Astrocyte (in vitro differentiated cells and primary cell): ENCODE results near the gene NPHP4. TPM values are rescaled to one million over a fixed set of nuclear protein-coding genes. Genes with fewer than 3 reads are reported as not detected.

Source experiments
- DNase-seq: peaks from one replicate; pipeline ENCODE4 v3.0.0-alpha.2; 2010; ENCODE audit warnings: low read depth
- FAIRE-seq: peaks from 2 replicates; lab custom pipeline; 2011; peaks lifted over from hg19 to GRCh38; lab: Jason Lieb, UNC
- H2AFZ ChIP-seq: 2 replicates; pipeline ENCODE4 v1.6.0; 2012; ENCODE audit warnings: low read depth, low read length, inconsistent platforms
- H3K27ac ChIP-seq: 2 replicates; pipeline ENCODE4 v1.5.1; 2011; ENCODE audit warnings: low read depth, low read length, inconsistent platforms
- H3K27me3 ChIP-seq: 2 replicates; pipeline ENCODE4 v1.6.0; 2011; ENCODE audit warnings: low read length, inconsistent platforms; ENCODE audit not compliant: insufficient read depth
- H3K36me3 ChIP-seq: 2 replicates; pipeline ENCODE4 v1.5.1; 2011; ENCODE audit warnings: low read length, inconsistent platforms; ENCODE audit not compliant: insufficient read depth
- H3K4me1 ChIP-seq: 2 replicates; pipeline ENCODE4 v1.5.1; 2011; ENCODE audit warnings: low read length, inconsistent platforms; ENCODE audit not compliant: insufficient read depth
- H3K4me2 ChIP-seq: 2 replicates; pipeline ENCODE4 v1.6.0; 2012; ENCODE audit warnings: low read length, inconsistent platforms
- H3K4me3 ChIP-seq: 2 replicates; pipeline ENCODE4 v1.5.1; 2011; ENCODE audit warnings: low read depth, mild to moderate bottlenecking, low read length, inconsistent platforms; ENCODE audit not compliant: insufficient read depth
- H3K79me2 ChIP-seq: 2 replicates; pipeline ENCODE4 v1.6.0; 2012; ENCODE audit warnings: mild to moderate bottlenecking, low read length, inconsistent platforms; ENCODE audit not compliant: insufficient read depth
- H3K9ac ChIP-seq: 2 replicates; pipeline ENCODE4 v1.6.0; 2012; ENCODE audit warnings: mild to moderate bottlenecking, low read length, inconsistent platforms
- H3K9me3 ChIP-seq: 2 replicates; pipeline ENCODE4 v1.5.1; 2012; ENCODE audit warnings: low read depth, mild to moderate bottlenecking, low read length, inconsistent platforms; ENCODE audit not compliant: insufficient read depth
- H4K20me1 ChIP-seq: 2 replicates; pipeline ENCODE4 v1.6.0; 2012; ENCODE audit warnings: low read length, inconsistent platforms; ENCODE audit not compliant: insufficient read depth
- H3K27ac Mint-ChIP-seq: one replicate; pipeline ENCODE4 v1.8.0; 2021; ENCODE audit warnings: mild to moderate bottlenecking, mixed read lengths; ENCODE audit not compliant: unreplicated experiment
- H3K27me3 Mint-ChIP-seq: one replicate; pipeline ENCODE4 v1.8.0; 2021; ENCODE audit warnings: low read depth, mixed read lengths; ENCODE audit not compliant: unreplicated experiment
- H3K36me3 Mint-ChIP-seq: one replicate; pipeline ENCODE4 v1.8.0; 2021; ENCODE audit warnings: low read depth, mixed read lengths; ENCODE audit not compliant: unreplicated experiment
- H3K4me1 Mint-ChIP-seq: one replicate; pipeline ENCODE4 v1.8.0; 2021; ENCODE audit warnings: low read depth, mixed read lengths; ENCODE audit not compliant: unreplicated experiment
- H3K4me3 Mint-ChIP-seq: one replicate; pipeline ENCODE4 v1.8.0; 2021; ENCODE audit warnings: mild to moderate bottlenecking, moderate library complexity, mixed read lengths; ENCODE audit not compliant: unreplicated experiment
- H3K9me3 Mint-ChIP-seq: one replicate; pipeline ENCODE4 v1.8.0; 2021; ENCODE audit warnings: mild to moderate bottlenecking, mixed read lengths; ENCODE audit not compliant: unreplicated experiment
- EZH2 ChIP-seq: IDR thresholded peaks from 2 replicates; pipeline ENCODE4 v1.6.1; 2012; ENCODE audit warnings: mild to moderate bottlenecking, low read length, inconsistent platforms; ENCODE audit not compliant: insufficient read depth
- total RNA-seq: library from RNA; stranded (reverse); gene quantifications from 2 replicates; pipeline ENCODE4 v1.2.1, GENCODE V29; 2021
- TF ChIP-seq, protein P1 (sequence below): IDR thresholded peaks from 2 replicates; pipeline ENCODE4 v1.5.1; 2011; ENCODE audit warnings: low read depth, mild to moderate bottlenecking, inconsistent platforms, low read length, moderate library complexity; ENCODE audit not compliant: insufficient read depth

NPHP4 gene
- total RNA-seq, 1 donor from 2014 or later, result 8.4 TPM

DNA sequence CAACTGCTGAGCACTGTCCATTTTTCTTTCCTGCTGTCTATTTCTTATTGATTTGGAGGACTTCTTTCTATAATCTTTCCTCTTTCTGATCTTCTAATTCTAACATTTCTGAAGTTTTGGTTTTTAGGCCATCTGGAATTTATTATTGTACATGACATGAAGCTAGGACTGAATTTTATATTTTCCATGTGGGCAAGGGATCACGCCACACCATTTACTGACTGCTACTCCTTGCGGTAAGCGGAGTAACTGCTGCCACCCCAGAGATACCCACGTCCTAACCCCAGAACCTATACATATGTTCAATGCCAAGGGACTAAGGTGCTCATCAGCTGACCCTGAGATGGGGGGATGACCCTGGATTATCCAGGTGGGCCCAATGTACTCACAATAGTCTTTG lies 70.6 kb downstream of the NPHP4 start:
- Histone ChIP-seq H3K27me3 (no peaks in the 10 kb centered on the region), H3K36me3 (no peaks in the 10 kb centered on the region), H3K27ac (no peak overlapping the region), H3K4me2 (no peak overlapping the region), H3K9ac (no peak overlapping the region), H3K4me1 (no peaks in the 10 kb centered on the region), H2AFZ (no peak overlapping the region), H4K20me1 (peaks cover 2% of the 10 kb centered on the region), H3K4me3 (no peak overlapping the region), H3K9me3 (no peaks in the 10 kb centered on the region), H3K79me2 (no peaks in the 10 kb centered on the region)
- TF ChIP-seq EZH2, result no peak
- TF ChIP-seq, protein P1, sequence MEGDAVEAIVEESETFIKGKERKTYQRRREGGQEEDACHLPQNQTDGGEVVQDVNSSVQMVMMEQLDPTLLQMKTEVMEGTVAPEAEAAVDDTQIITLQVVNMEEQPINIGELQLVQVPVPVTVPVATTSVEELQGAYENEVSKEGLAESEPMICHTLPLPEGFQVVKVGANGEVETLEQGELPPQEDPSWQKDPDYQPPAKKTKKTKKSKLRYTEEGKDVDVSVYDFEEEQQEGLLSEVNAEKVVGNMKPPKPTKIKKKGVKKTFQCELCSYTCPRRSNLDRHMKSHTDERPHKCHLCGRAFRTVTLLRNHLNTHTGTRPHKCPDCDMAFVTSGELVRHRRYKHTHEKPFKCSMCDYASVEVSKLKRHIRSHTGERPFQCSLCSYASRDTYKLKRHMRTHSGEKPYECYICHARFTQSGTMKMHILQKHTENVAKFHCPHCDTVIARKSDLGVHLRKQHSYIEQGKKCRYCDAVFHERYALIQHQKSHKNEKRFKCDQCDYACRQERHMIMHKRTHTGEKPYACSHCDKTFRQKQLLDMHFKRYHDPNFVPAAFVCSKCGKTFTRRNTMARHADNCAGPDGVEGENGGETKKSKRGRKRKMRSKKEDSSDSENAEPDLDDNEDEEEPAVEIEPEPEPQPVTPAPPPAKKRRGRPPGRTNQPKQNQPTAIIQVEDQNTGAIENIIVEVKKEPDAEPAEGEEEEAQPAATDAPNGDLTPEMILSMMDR, result no peak
- Mint-ChIP-seq H3K4me1 (no peaks in the 10 kb centered on the region), H3K27ac (no peak overlapping the region), H3K36me3 (peaks cover 5% of the 10 kb centered on the region), H3K27me3 (no peaks in the 10 kb centered on the region), H3K9me3 (peaks cover 3% of the 10 kb centered on the region), H3K4me3 (no peak overlapping the region)
- DNase-seq (no peak), FAIRE-seq (no peak)

DNA sequence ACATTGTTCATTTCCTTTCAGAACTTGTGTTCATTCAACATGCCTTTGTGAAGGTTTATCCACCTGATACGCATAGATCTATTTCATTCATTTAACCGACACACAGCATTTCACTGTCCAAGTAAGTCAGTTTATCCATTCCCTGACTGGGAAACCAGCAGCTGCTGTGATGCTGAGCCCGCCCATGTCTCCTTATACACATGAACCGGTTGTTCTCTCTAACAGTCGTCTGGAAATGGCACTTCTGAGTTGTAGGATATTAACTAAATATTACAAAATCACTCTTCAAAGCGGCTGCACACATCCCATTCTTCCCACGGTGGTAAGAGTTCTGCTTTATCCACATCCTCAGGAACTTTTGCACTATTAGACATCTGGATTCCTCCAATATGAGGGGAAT lies 71.1 kb downstream of the NPHP4 start:
- no peaks in the 10 kb centered on the region for H3K27me3 ChIP-seq
- H2AFZ ChIP-seq, result no peak overlapping the region
- no peak overlapping the region for H3K4me2 ChIP-seq
- peaks cover 1% of the 10 kb centered on the region for H3K4me1 Mint-ChIP-seq
- TF ChIP-seq, protein P1, result no peak
- TF ChIP-seq EZH2, result no peak
- no peaks in the 10 kb centered on the region for H3K9me3 ChIP-seq
- H3K9ac ChIP-seq, result no peak overlapping the region
- no peaks in the 10 kb centered on the region for H3K4me1 ChIP-seq
- no peaks in the 10 kb centered on the region for H3K27me3 Mint-ChIP-seq
- H3K36me3 Mint-ChIP-seq, result peaks cover 5% of the 10 kb centered on the region
- no peak for FAIRE-seq
- no peak overlapping the region for H3K27ac ChIP-seq
- H3K36me3 ChIP-seq, result no peaks in the 10 kb centered on the region
- no peak overlapping the region for H3K4me3 Mint-ChIP-seq
- H3K9me3 Mint-ChIP-seq, result peaks cover 3% of the 10 kb centered on the region
- no peak for DNase-seq
- H3K4me3 ChIP-seq, result no peak overlapping the region
- no peak overlapping the region for H3K27ac Mint-ChIP-seq
- H3K79me2 ChIP-seq, result no peaks in the 10 kb centered on the region
- H4K20me1 ChIP-seq, result peaks cover 7% of the 10 kb centered on the region

DNA sequence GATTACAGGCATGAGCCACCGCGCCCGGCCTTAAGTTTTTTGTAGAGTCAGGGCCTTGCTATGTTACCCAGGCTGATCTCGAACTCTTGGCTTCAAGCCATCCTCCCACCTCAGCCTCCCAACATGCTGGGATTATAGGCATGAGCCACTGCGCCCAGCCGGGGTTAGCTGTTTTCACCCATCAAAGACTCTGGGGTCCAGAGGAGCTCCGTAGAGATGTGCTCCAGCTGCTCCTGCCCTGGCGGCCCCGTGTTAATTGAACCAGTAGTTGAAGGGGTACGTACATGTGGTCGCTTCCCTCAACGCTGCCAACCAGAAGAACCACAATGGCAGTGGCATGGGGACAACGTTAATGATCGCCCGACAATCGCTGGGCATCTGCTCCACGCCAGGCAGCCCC lies 72.0 kb downstream of the NPHP4 start:
- DNase-seq (no peak), FAIRE-seq (no peak)
- no peaks in the 10 kb centered on the region for H3K36me3 Mint-ChIP-seq

More for the DNA sequence above, 72.0 kb downstream of the NPHP4 start:
- Histone ChIP-seq H3K9me3 (no peaks in the 10 kb centered on the region), H3K27me3 (no peaks in the 10 kb centered on the region), H2AFZ (no peak overlapping the region), H3K27ac (no peak overlapping the region), H3K79me2 (no peaks in the 10 kb centered on the region), H3K9ac (no peak overlapping the region), H3K4me3 (no peak overlapping the region), H3K4me2 (no peak overlapping the region), H3K4me1 (peaks cover 6% of the 10 kb centered on the region), H4K20me1 (peaks cover 11% of the 10 kb centered on the region), H3K36me3 (no peaks in the 10 kb centered on the region)
- no peak overlapping the region for H3K27ac Mint-ChIP-seq
- TF ChIP-seq, protein P1, result no peak
- no peak for TF ChIP-seq EZH2
- H3K27me3 Mint-ChIP-seq, result no peaks in the 10 kb centered on the region
- peaks cover 11% of the 10 kb centered on the region for H3K4me1 Mint-ChIP-seq
- no peak overlapping the region for H3K4me3 Mint-ChIP-seq
- no peaks in the 10 kb centered on the region for H3K9me3 Mint-ChIP-seq
